GM04503 (cell line): ENCODE data around the gene DUSP22.
"Not testable (repeated sequence)": the region's sequence is repeated elsewhere in the genome, so short reads cannot be mapped to it uniquely, and the experiment has no call there.

Experiments used
- DNase-seq: peaks from one replicate; pipeline ENCODE4 v3.0.0-alpha.2; 2012; ENCODE audit warnings: low read depth

Gene DUSP22, protein sequence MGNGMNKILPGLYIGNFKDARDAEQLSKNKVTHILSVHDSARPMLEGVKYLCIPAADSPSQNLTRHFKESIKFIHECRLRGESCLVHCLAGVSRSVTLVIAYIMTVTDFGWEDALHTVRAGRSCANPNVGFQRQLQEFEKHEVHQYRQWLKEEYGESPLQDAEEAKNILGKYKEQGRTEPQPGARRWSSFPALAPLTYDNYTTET

DNA sequence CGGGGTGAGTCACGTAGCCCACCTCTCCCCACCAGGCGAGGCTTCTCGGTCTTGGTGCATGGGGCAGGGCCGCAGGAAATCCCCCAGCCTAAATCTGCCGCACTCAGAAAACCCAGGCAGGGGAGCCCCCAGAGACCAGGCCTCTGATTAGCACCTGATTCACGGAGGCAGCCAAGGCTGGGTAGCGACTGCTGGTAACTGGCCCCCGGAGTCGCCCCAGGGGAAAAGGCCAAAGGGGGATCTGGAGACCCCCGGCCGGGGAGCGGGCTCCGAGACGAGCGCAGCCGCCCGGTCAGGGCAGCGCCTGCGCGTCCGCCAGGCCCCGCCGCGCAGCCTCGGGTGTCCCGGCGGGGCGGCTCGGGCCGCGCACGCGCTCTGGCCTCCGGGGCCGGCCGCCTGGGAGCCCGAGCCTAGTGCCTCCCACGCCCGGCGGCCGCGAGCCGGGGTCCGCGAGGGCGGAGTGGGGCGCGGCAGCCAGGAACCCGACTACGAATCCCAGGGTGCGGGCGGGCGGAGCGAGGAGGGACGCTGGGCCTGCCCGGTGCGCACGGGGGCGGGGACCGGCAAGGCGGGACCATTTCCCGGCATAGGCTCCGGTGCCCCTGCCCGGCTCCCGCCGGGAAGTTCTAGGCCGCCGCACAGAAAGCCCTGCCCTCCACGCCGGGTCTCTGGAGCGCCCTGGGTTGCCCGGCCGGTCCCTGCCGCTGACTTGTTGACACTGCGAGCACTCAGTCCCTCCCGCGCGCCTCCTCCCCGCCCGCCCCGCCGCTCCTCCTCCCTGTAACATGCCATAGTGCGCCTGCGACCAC is at the start of gene DUSP22:
Gene DUSP22 (plus strand): TSS at position 791 of the 809 bp plus-strand sequence. CDS start 53 bp downstream, outside the sequence.
- DNase-seq = no peak

DNA sequence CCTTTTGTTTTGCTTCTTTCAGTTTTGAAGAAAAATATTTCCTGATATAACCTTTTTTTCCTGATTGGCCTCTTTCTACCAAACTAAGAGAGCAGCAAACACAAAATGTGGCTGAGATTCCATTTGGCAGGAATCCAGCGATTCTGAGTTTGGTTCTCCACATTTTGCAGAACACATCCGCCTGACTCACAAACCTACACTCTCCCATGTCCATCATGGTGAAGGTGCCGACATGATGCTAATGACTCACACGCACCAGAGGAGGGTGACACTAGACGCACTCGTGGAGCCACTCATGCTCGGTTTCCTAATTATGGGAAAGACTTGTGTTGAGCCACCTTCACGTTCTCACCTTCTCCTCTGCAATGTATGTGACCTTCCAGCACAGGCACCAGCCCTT is 45.9 kb upstream of the DUSP22 start:
- no peak for DNase-seq

DNA sequence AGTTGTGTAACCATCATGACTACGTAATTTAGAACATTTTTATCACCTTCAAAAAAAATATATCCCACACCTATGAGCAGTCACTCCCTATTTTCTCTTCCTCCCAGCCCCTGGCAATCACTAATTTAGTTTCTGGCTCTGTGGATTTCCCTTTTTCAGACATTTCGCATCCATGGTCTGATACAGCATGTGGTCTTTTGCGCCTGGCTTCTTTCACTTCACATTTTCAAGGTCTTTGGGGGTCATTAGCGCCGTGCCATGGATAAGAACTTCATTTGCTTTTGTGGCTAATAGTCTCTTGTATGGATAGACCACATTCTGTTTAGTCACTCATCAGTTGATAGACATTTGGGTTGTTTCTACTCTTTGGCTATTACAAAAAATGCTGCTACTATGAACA is 44.9 kb upstream of the DUSP22 start:
- no peak for DNase-seq

DNA sequence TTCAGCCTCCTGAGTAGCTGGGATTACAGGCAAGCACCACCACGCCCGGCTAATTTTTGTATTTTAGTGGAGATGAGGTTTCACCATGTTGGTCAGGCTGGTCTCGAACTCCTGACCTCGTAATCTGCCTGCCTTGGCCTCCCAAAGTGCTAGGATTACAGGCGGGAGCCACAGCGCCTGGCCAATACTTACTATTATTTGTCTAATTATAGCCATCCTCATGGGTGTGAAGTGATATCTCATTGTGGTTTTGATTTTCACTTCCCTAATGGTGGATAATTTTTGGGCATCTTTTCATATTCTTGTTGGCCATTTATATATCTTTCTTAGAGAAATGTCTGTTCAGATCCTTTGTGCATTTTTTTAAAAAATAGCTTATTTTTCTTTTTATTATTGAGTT is 44.2 kb upstream of the DUSP22 start:
- DNase-seq = not testable (repeated sequence)

DNA sequence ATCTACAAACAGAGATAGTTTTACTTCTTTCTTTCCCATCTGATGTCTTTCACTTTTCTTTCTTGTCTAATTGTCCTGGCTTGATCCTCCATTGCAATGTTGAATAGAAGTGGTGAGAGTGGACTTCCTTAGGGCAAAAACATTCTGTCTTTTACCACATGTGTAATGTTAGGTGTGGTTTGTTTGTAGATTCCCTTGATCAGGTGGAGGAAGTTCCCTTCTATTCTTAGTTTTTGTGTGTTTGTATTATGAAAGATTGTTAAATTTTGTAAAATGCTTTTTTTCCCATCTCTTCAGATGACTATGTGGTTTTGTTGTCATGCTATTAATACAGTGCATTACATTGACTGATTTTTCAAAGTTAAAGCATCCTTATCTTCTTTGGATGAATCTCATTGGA is 41.6 kb upstream of the DUSP22 start:
- no peak for DNase-seq

DNA sequence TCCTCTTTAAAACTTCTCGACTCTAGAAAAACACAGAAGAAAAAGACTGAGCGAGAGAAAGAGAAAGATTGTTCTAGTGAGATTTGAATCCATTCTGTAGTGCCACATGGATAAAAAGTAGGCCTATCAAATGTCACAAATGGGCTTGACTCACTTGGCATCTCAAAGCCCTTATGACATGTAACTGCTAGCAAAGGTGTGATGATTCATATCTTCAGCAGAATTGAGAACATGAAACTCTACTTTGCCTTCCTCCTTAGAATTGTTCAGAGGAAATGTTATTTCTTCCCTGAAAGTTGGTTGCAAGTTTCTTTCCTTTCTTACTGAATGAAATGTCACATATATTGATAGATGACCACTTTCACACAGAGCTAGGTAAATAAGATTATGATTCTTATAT is 40.4 kb upstream of the DUSP22 start:
- DNase-seq = no peak

DNA sequence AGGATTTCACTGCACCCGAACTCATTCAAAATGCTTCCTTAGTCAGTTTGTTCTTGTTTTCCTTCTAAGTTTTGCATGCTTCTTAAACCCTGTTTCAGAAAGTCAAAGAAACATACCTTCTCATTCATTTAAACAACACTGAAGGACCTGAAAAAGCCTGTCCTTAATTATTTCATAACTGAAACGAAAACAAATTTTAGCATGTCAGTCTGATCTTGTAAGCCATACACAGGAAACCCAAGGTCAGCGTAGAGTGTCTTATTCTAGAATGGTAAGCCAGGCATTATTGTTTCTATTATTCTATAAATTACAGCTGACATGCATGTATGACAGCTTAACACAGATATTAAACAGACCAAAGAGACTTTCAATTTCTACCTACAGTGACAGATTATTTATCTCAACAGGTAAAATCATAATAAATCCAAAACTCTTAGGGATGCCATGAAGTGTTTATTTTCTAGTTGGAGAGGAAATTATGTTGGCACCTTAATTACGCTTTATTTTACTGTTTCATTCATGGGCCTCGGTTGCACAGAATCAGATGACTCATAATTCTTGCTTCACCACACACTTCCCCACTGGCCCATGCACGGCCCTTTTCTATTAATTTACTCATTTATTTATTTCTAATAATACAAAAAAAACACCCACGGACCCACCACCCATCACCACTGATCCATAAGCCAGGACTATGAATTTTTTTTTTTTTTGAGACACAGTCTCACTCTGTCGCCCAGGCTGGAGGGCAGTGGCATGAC is 39.3 kb upstream of the DUSP22 start:
- no peak for DNase-seq

DNA sequence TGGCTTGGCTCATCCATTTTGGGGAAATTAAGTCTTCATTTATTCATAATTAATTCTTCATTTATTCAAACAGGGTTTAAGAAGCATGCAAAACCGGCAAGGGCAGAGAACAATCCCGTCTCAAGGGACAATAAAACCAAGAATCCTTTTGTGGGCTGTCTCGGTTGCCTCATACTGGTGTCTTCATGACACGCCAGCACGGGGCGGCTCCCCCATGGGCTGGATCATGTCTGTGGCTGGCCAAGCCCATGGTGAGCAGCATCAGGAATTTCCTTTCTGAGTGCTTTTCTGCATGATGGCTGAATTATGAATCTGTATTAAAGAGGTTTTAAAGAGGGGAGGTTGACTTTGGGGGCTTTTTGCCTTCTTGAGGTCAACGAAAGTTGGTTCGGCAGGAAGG is 38.3 kb upstream of the DUSP22 start:
- no peak for DNase-seq

DNA sequence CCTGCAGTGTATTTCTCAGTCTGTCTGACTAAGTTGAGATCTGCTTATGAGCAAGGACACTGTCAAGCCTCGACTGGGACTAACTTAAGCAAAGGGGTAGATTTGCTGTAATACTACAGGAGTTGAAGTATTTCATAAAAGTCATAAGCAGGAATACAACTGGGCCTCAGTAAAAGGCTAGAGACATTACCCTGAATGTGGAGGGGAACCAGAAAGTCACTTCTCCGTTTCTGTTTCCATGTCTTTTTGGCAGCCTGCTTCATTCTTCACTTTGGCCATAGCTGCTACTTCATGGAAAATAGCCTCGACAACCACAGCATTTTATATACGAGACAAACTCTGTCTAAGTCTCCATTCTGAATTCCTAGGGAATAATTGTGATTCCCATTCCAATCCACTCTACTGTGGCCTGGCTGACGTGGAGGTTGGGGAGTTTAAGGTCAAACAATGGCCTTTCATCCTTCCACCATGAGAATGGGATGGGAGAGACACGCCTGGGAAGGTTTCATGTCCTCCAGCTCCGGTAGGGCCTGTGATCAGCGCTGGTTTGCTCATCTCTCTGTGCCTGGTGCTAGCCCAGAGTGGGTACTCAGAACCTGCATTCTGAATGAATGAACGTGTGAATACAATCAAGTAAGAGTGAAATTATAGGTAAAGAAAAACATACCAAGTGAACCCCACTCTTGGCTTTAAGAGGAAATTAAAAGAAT is 37.1 kb upstream of the DUSP22 start:
- no peak for DNase-seq

DNA sequence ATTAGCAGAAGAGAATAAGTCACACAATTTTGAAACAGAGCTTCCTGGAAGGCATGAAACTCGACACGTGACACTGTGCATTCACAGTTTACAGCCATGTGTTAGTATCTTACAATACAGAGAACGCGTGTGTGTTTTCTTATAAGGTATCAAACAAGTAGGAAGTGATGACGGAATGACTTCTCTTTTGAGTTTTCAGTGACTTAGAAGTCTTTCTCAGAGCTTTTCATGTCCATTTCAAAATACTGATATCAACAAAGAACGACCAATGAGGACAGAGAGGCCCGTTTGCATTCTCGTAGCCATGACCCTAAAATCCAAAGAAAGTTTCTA is 36.6 kb upstream of the DUSP22 start:
- no peak for DNase-seq

DNA sequence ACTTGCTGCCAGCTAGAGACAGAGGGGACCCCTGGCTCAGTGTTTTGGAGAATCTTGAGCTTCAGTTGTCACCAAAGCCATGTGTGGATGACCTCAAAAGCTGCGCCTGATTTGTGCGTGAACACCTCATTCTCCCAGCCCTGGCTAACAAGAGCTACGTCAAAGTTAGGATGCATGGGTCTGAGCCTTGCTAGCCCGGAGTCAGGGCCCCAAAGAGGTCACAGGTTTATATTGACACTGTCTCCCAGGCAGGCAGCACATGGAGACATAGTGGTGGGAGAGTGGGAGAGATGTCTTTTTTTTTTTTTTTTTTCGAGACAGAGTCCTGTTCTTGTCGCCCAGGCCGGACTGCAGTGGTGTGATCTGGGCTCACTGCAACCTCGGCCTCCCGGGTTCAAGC is 36.1 kb upstream of the DUSP22 start:
- DNase-seq = no peak

DNA sequence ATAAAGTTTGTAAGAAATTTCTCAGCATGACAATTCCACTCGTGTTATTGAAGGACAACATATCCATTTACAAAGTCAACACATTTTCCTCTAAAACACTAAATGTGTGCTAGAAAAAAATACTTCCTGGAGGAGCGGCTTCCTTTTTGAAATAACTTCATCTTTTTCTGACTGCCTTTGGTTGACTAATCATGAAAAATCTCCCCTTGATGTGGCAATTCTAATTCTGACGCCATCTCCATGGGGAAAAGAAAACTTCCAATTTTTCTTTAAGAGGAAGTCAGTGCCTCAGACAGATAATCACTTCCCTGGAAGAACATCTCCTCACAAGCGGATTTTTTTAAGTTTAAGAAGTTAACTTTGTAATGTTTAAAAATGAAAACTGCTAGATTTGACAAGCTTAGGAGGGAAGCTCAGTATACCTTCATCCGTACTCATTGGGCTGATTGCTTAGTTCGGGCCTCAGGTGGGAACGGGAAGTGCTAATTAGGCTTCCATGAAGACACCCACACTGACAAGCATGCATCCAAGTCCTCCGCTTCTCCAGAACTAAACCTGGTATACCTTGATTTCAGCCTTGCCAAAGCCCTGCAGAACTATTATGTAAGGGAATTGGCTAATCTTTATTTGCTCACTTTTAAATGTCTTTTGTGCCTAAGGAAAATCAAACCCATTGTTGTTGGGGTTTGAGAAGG is 35.1 kb upstream of the DUSP22 start:
- DNase-seq = no peak

DNA sequence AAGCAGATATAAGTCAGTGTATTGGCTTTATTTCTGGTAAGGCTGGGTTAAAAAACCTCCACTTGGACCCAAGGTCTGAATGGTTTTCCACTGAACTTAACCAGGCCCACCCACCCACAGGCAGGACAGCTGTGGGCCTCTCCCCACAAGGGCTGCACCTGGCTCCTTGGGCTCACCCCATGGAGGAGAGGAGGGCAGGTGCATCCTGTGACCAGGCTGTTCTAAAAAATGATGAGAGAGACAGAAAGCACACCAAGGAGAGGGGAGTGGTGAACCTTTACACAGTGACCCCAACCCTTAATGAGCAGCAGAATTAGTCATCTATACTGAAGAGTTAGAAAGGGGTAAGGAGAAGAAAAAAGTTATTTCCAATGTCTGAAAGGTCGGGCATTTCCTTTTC is 34.5 kb upstream of the DUSP22 start:
- DNase-seq = no peak

DNA sequence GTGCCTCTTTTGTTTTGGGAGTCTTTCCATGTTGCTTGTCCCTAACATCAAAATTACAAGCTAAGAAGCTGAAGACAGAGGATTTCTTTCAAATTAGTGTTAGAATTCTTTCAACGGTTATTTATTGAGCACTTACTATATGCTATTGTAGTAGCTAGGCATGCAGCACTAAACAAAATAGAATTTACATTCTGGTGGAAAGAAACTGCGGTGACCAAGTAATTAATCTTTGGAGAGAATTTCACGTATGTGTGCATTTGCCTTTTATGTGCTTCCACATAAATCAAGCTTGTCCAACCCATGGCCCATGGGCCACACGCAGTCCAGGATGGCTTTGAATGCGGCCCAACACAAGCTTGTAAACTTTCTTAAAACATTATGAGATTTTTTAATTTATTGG is 33.0 kb upstream of the DUSP22 start:
- DNase-seq = no peak

DNA sequence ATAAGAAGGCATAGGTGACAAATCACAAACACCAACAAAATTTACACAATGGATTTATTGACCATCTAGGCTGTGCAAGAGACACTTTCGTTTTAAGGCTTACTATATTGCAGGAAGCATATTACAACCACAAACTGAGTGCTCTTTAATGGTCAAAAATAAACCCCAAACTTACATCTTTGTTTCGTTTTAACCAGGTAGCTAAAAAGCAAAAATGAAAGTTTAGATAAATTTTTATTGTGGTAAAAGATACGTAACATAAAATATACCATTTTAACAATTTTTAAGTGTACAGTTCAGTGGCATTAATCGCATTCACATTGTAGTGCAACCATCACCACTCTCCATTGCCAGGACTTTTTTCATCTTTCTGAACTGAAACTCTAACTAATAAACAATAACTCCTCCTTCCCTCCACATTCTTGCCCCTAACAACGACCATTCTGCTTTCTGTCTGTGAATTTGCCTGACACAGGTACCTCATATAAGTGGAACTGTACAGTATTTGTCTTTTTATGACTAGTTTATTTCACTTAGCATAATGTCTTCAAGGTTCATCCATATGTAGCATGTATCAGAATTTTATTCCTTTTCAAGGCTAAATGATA is 32.3 kb upstream of the DUSP22 start:
- DNase-seq = no peak

DNA sequence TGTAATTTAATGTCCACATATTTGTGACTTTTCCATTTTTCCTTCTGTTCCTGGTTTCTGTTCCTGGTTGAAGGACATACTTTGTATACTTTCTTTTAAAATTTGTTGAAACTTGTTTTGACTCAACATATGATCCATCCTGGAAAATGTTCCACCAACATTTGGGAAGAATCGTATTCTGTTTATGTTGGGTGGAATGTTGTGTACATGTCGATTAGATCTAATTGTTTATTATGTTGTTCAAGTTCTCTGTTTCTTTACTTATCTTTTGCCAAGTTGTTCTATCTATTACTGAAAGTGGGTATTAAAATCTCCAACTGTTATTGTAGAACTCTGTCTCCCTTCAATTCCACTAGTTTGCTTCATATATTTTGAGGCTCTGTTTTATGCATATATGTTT is 27.7 kb upstream of the DUSP22 start:
- DNase-seq = no peak

DNA sequence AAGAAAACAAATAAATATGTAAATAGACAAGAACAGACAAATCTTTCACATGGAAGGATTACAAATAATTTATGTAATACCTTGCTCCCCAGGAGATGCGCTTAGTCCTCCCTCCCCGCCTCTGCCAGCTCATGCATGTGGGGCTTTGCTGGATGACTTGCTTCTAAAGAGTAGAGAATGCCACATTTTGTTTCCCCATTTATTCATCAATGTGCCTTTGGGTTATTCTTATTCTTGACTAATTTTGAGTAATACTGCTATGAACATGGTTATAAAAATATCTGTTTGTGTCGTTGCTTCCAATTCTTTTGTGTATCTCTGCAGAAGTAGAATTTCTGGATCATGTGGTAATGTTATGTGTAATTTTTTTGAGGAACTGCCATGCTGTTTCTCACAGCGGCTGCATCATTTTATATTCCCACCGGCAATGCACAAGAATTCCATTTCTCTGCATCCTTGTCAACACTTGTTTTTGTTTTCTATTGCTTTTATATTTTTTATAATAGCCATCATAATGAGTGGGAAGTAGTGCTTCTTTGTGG is 23.8 kb upstream of the DUSP22 start:
- no peak for DNase-seq

DNA sequence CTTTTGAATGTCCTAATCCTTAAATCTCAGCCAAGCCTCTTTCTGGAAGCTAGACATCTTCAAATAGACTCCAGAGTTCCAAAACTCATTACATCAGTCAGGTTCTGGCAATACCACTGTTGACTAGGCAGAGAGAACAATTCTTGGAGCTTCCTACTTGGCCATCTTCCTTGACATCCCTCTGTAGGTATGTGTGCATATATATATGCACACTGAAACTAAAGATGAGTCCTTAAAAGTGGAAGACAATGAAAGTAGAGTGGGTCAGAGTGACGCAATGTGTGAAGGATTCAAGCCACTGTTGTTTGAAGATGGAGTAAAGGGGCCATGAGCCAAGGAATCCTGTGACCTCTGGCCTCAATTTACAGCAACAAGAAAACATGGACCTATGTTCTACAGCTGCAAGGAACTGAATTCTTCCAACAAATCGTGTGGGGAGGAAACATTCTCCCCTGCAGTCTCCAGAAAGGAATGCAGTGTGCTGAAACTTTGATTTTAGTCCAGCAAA is 18.7 kb upstream of the DUSP22 start:
- DNase-seq = no peak

DNA sequence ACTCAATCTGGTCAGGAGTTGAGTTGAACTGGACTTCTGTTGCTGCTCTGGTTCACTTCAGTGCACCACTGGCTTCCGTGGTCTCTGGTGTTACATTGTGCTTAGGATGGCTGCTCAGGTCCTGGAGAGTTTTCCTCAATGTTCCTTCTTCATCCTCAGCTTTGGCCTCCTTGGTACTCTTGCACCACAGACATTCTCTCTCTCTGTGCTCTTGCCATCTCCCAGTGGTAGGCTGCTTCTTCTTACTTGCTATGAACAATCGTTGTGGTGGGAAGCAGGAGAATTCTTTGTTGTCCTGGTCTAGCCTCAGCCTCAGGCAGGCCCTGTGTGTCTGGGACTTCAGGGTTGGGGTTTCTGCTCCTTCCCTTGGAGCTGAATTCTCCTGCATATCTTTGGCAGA is 14.5 kb upstream of the DUSP22 start:
- DNase-seq = no peak

DNA sequence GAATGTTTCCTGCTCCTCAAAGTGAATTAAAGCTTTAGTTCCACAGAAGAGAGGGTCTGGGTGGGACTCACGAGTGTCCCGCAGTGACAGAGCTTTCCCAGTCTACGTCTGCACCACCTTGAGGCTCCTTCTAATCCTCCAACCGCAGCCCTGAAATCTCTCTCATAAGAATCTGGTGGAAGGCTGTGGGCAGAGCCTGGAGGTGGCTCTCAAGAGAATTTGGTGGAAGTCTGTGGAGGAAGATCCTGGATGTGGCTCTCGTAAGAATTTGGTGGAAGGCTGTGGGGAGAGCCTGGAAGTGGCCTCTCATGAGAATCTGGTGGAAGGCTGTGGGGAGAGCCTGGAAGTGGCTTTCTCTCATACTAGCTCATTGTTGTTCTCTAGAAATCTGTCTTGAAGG is 13.8 kb upstream of the DUSP22 start:
- no peak for DNase-seq
